Measurements from ENCODE around the gene HOXC13.
A peak's percentile ranks its signal among the peaks of the same experiment; 100 is the strongest.

HOXC13 gene

GRCh38 chr12:53938326-53939140, at the start of gene HOXC13:
TSS of gene HOXC13 (plus strand) at chr12:53938831. CDS start at chr12:53938907, 76 bp downstream.
- peak; percentile 14 for DNase-seq (ENCODE audit: low read depth, low spot score)

GRCh38 chr12:53890081-53890480, 48.5 kb upstream of the HOXC13 start:
- DNase-seq (ENCODE audit: low read depth, low spot score): no peak

- no peak for DNase-seq (ENCODE audit: low read depth, low spot score)
These were observed 45.8 kb upstream of the HOXC13 start for GRCh38 chr12:53892762-53893395.

GRCh38 chr12:53899230-53899629, 39.4 kb upstream of the HOXC13 start:
- no peak for DNase-seq (ENCODE audit: low read depth, low spot score)

GRCh38 chr12:53907103-53907502, 31.5 kb upstream of the HOXC13 start:
- no peak for DNase-seq (ENCODE audit: low read depth, low spot score)

GRCh38 chr12:53916788-53917655, 21.6 kb upstream of the HOXC13 start:
- DNase-seq (ENCODE audit: low read depth, low spot score): no peak

- no peak for DNase-seq (ENCODE audit: low read depth, low spot score)
These were observed 13.9 kb upstream of the HOXC13 start for GRCh38 chr12:53924521-53925405.

GRCh38 chr12:53927220-53928029, 11.2 kb upstream of the HOXC13 start:
- no peak for DNase-seq (ENCODE audit: low read depth, low spot score)

- DNase-seq (ENCODE audit: low read depth, low spot score): no peak
These were observed 10.4 kb upstream of the HOXC13 start for GRCh38 chr12:53928054-53928835.

GRCh38 chr12:53929527-53929926, 9.1 kb upstream of the HOXC13 start:
- DNase-seq (ENCODE audit: low read depth, low spot score): no peak

- no peak for DNase-seq (ENCODE audit: low read depth, low spot score)
These were observed 7.9 kb upstream of the HOXC13 start for GRCh38 chr12:53930591-53931255.

- no peak for DNase-seq (ENCODE audit: low read depth, low spot score)
These were observed 6.6 kb upstream of the HOXC13 start for GRCh38 chr12:53931844-53932581.

- DNase-seq (ENCODE audit: low read depth, low spot score): no peak
These were observed 5.7 kb upstream of the HOXC13 start for GRCh38 chr12:53932915-53933314.

GRCh38 chr12:53935383-53936341, 3.0 kb upstream of the HOXC13 start:
- DNase-seq (ENCODE audit: low read depth, low spot score): no peak

GRCh38 chr12:53937099-53937498, 1.5 kb upstream of the HOXC13 start:
- no peak for DNase-seq (ENCODE audit: low read depth, low spot score)

- DNase-seq (ENCODE audit: low read depth, low spot score): no peak
These were observed 870 bp upstream of the HOXC13 start for GRCh38 chr12:53937596-53938325.
